SK-N-SH (cell line): Measurements from ENCODE around the gene KIF18A. TPM values are rescaled to one million over a fixed set of nuclear protein-coding genes. Genes with fewer than 3 reads are reported as not detected.
A peak's percentile ranks its signal among the peaks of the same experiment; 100 is the strongest.

Experiments
- CTCF ChIA-PET: fragments of 300-600, 350-600 bp; formaldehyde crosslinking; extraction: SDS; loops from one replicate; lab custom pipeline; 2021; lab: Yijun Ruan, JAX
- POLR2A ChIA-PET: fragments of 350-600 bp; sonication (Branson Sonifier 250); formaldehyde crosslinking; extraction: SDS; loops from one replicate; lab custom pipeline; 2020; ENCODE audit warnings: antibody characterized with exemption, inconsistent platforms; lab: Yijun Ruan, JAX
- DNase-seq: peaks from one replicate; pipeline ENCODE4 v3.0.0; 2012
- H2AFZ ChIP-seq: fragments of 200-600 bp; sonication (generic); 2 replicates; pipeline ENCODE4 v1.8.1; 2016; ENCODE audit warnings: antibody characterized with exemption, mild to moderate bottlenecking, low read depth
- H3F3A ChIP-seq: fragments of 200-600 bp; sonication (generic); replicated peaks from 2 replicates; pipeline ENCODE3; 2016; ENCODE audit warnings: antibody characterized with exemption, mild to moderate bottlenecking; ENCODE audit not compliant: insufficient read depth
- H3K27ac ChIP-seq, 2 experiments: fragments of 200-500 bp in 1 of 2; fragments of 200-600 bp in 1 of 2; sonication (Bioruptor generic) in 1 of 2; sonication (generic), shearing (Covaris generic) in 1 of 2; 2 replicates each; pipeline versions ENCODE4 v1.5.1 to v1.6.1; 2014 to 2016; ENCODE audit warnings: low read depth in 2 of 2, inconsistent platforms in 1 of 2, low read length in 1 of 2, mild to moderate bottlenecking in 1 of 2, mixed read lengths in 1 of 2
- H3K27me3 ChIP-seq: fragments of 200-600 bp; sonication (generic), shearing (Covaris generic); 2 replicates; pipeline ENCODE4 v1.6.1; 2016; ENCODE audit warnings: mixed run types; ENCODE audit not compliant: insufficient read depth
- H3K36me3 ChIP-seq, 2 experiments: fragments of 200-500 bp in 1 of 2; fragments of 200-600 bp in 1 of 2; sonication (Bioruptor generic) in 1 of 2; sonication (generic) in 1 of 2; replicated peaks in 1 of 2; 2 replicates each; pipeline versions ENCODE3 to v1.5.1; 2014 to 2016; ENCODE audit warnings: low read length in 1 of 2, mild to moderate bottlenecking in 1 of 2; ENCODE audit not compliant: insufficient read depth in 2 of 2, control insufficient read depth in 1 of 2
- H3K4me1 ChIP-seq, 2 experiments: fragments of 200-500 bp in 1 of 2; fragments of 200-600 bp in 1 of 2; sonication (Bioruptor generic) in 1 of 2; sonication (generic), shearing (Covaris generic) in 1 of 2; 2 replicates each; pipeline versions ENCODE4 v1.5.1 to v1.6.1; 2014 to 2016; ENCODE audit warnings: low read depth in 1 of 2, low read length in 1 of 2, mixed run types in 1 of 2; ENCODE audit not compliant: insufficient read depth in 2 of 2, control insufficient read depth in 1 of 2
- H3K4me2 ChIP-seq: fragments of 200-600 bp; sonication (generic), shearing (Covaris generic); 2 replicates; pipeline ENCODE4 v1.6.1; 2017; ENCODE audit warnings: mixed run types
- H3K4me3 ChIP-seq, 2 experiments: fragments of 200-500 bp in 1 of 2; fragments of 200-600 bp in 1 of 2; sonication (Bioruptor generic) in 1 of 2; sonication (generic), shearing (Covaris generic) in 1 of 2; 2 replicates each; pipeline versions ENCODE4 v1.5.1 to v1.8.1; 2014 to 2016; ENCODE audit warnings: low read depth in 2 of 2, inconsistent platforms in 1 of 2, low read length in 1 of 2, mild to moderate bottlenecking in 1 of 2, mixed read lengths in 1 of 2, moderate library complexity in 1 of 2
- H3K79me2 ChIP-seq: fragments of 200-600 bp; sonication (generic); 2 replicates; pipeline ENCODE4 v1.8.1; 2017; ENCODE audit warnings: mild to moderate bottlenecking; ENCODE audit not compliant: insufficient read depth
- H3K9ac ChIP-seq: fragments of 200-600 bp; sonication (generic); 2 replicates; pipeline ENCODE4 v1.6.1; 2017; ENCODE audit warnings: mixed run types
- H3K9me2 ChIP-seq: fragments of 200-600 bp; sonication (generic); 2 replicates; pipeline ENCODE4 v1.6.1; 2017; ENCODE audit warnings: mixed run types
- H3K9me3 ChIP-seq: fragments of 200-600 bp; sonication (generic); 2 replicates; pipeline ENCODE4 v1.6.1; 2017; ENCODE audit warnings: mixed run types, mild to moderate bottlenecking, moderate library complexity
- H4K20me1 ChIP-seq: fragments of 200-600 bp; sonication (generic); 2 replicates; pipeline ENCODE4 v1.6.1; 2017; ENCODE audit warnings: mild to moderate bottlenecking, mixed run types; ENCODE audit not compliant: insufficient read depth
- EP300 ChIP-seq, 2 experiments: IDR thresholded peaks; 2 replicates each; pipeline versions ENCODE4 v1.4.0 to v1.6.1; 2012; ENCODE audit warnings: borderline replicate concordance in 1 of 2, low read depth in 1 of 2, low read length in 1 of 2
- EZH2phosphoT487 ChIP-seq: fragments of 200-600 bp; sonication (generic); IDR thresholded peaks from 2 replicates; pipeline ENCODE4 v1.6.1; 2017; ENCODE audit warnings: low read depth, mixed run types, mild to moderate bottlenecking, antibody characterized with exemption, moderate library complexity, borderline replicate concordance
- FOSL2 ChIP-seq: IDR thresholded peaks from 2 replicates; pipeline ENCODE4 v1.4.0; 2012; ENCODE audit warnings: low read depth, mild to moderate bottlenecking, moderate library complexity, borderline replicate concordance
- FOXJ3 ChIP-seq: sonication (generic); formaldehyde crosslinking; IDR thresholded peaks from 2 replicates; pipeline ENCODE4 v1.5.1; 2020; ENCODE audit warnings: mild to moderate bottlenecking, missing genetic modification reagents
- FOXM1 ChIP-seq: IDR thresholded peaks from 2 replicates; pipeline ENCODE4 v1.4.0; 2012; ENCODE audit warnings: low read depth, mild to moderate bottlenecking
- IRF3 ChIP-seq: fragments of 150-350 bp; IDR thresholded peaks from 2 replicates; pipeline ENCODE4 v1.6.1; 2016; ENCODE audit warnings: mild to moderate bottlenecking, low read depth, low read length
- JUND ChIP-seq: IDR thresholded peaks from 2 replicates; pipeline ENCODE4 v1.4.0; 2012
- MEF2A ChIP-seq: IDR thresholded peaks from 2 replicates; pipeline ENCODE4 v1.4.0; 2012; ENCODE audit warnings: low read depth, borderline replicate concordance
- MXI1 ChIP-seq: IDR thresholded peaks from 2 replicates; pipeline ENCODE4 v1.6.1; 2012; ENCODE audit warnings: mild to moderate bottlenecking, low read depth, low read length, improper control_type of control experiment
- NRF1 ChIP-seq: IDR thresholded peaks from 2 replicates; pipeline ENCODE4 v1.6.1; 2012; ENCODE audit warnings: low read depth, mild to moderate bottlenecking, low read length
- PBX3 ChIP-seq: IDR thresholded peaks from 2 replicates; pipeline ENCODE4; 2012
- POLR2AphosphoS5 ChIP-seq: IDR thresholded peaks from 2 replicates; pipeline ENCODE4 v1.6.1; 2012; ENCODE audit warnings: low read depth, low read length
- REST ChIP-seq: IDR thresholded peaks from 2 replicates; pipeline ENCODE4 v1.6.1; 2012; ENCODE audit warnings: mild to moderate bottlenecking, low read depth, low read length, moderate library complexity
- RFX5 ChIP-seq: IDR thresholded peaks from 2 replicates; pipeline ENCODE4 v1.6.1; 2012; ENCODE audit warnings: mild to moderate bottlenecking, improper control_type of control experiment, low read length
- TCF12 ChIP-seq: IDR thresholded peaks from 2 replicates; pipeline ENCODE4 v1.4.0; 2012
- TEAD4 ChIP-seq: IDR thresholded peaks from 2 replicates; pipeline ENCODE4 v1.4.0; 2012; ENCODE audit warnings: mild to moderate bottlenecking, borderline replicate concordance; ENCODE audit not compliant: insufficient read depth
- YY1 ChIP-seq: IDR thresholded peaks from 2 replicates; pipeline ENCODE4 v1.4.0; 2012; ENCODE audit warnings: low read depth, mild to moderate bottlenecking
- ZBTB33 ChIP-seq: IDR thresholded peaks from 2 replicates; pipeline ENCODE4 v1.4.0; 2012; ENCODE audit warnings: low read depth, borderline replicate concordance
- WGBS: methylation state at CpG from one replicate; pipeline ENCODE4 v1.1.6; 2017; ENCODE audit warnings: low lambda C conversion rate; 5-methylcytosine and 5-hydroxymethylcytosine counted together
- polyA plus RNA-seq, 3 experiments: library from polyadenylated mRNA; depleted of rRNA; stranded (reverse); fragments of >200 nt; gene quantifications; 2 replicates each; pipeline ENCODE4 v1.2.3, GENCODE V29; 2012

Gene KIF18A
- polyA plus RNA-seq, 1 of the 3 experiments (the other 2 are of a cell fraction): 3.8 TPM

GRCh38 chr11:28054821-28055220 lies 53.1 kb downstream of the KIF18A start:
- H3K4me1 ChIP-seq: peaks cover 0 to 6% of the 10 kb centered on the region in 2 experiments; a peak in 2 of 4 replicates
- H4K20me1 ChIP-seq: no peaks in the 10 kb centered on the region
- CTCF ChIA-PET: no interaction called here
- no peak for DNase-seq
- H3K9me2 ChIP-seq: no peaks in the 10 kb centered on the region
- no peaks in the 10 kb centered on the region for H3K9me3 ChIP-seq
- H3K27me3 ChIP-seq: no peaks in the 10 kb centered on the region
- no peak overlapping the region for H3K27ac ChIP-seq
- H3K4me2 ChIP-seq: no peak overlapping the region
- peaks cover under 1 to 40% of the 10 kb centered on the region in 2 experiments for H3K36me3 ChIP-seq
- H2AFZ ChIP-seq: no peak overlapping the region
- H3K4me3 ChIP-seq: no peak overlapping the region
- peak; percentile 49 for TF ChIP-seq TCF12
- TF ChIP-seq EP300 (IDR thresholded peaks at IDR 0.05; ENCODE audit: borderline replicate concordance in 1 of 2, low read depth in 1 of 2, low read length in 1 of 2): no peak
- 93% methylated on average over 2 of the region's 2 CpGs for WGBS
- peaks cover 13% of the 10 kb centered on the region for H3F3A ChIP-seq
- POLR2A ChIA-PET: no interaction called here
- H3K79me2 ChIP-seq: no peaks in the 10 kb centered on the region; the same call in 1 of the 2 replicates
- no peak overlapping the region for H3K9ac ChIP-seq

- ChIA-PET POLR2A (no interaction called here), CTCF (no interaction called here)
- no peak for DNase-seq
- Histone ChIP-seq H3F3A (peaks cover 21% of the 10 kb centered on the region), H3K9ac (no peak overlapping the region), H3K79me2 (no peaks in the 10 kb centered on the region), H4K20me1 (no peaks in the 10 kb centered on the region), H3K27ac (peak overlapping the region; percentile 43 to 56; a peak in 3 of 4 replicates), H3K9me3 (no peaks in the 10 kb centered on the region), H3K27me3 (no peaks in the 10 kb centered on the region), H3K4me1 (peaks cover 0 to 14% of the 10 kb centered on the region in 2 experiments; a peak in 2 of 4 replicates), H3K4me2 (peak overlapping the region; percentile 8; the same call in 1 of the 2 replicates), H2AFZ (peak overlapping the region; percentile 53), H3K9me2 (no peaks in the 10 kb centered on the region), H3K36me3 (peaks cover 4 to 23% of the 10 kb centered on the region in 2 experiments), H3K4me3 (no peak overlapping the region)
- 18% methylated on average over 5 of the region's 5 CpGs for WGBS
- TF ChIP-seq RFX5: no peak
- TF ChIP-seq TEAD4: peak; percentile 75
- no peak for TF ChIP-seq MXI1
- peak; percentile 98 for TF ChIP-seq PBX3
- TF ChIP-seq YY1: no peak
- no peak for TF ChIP-seq FOXJ3
- TF ChIP-seq MEF2A: no peak
- peak; percentile 76 for TF ChIP-seq FOSL2
- TF ChIP-seq POLR2AphosphoS5: peak; percentile 53; the same call in 1 of the 2 replicates
- peak; percentile 45; the same call in 1 of the 2 replicates for TF ChIP-seq ZBTB33
- TF ChIP-seq NRF1: no peak
- no peak for TF ChIP-seq IRF3
- no peak for TF ChIP-seq REST
- TF ChIP-seq FOXM1: peak; percentile 39; the same call in 1 of the 2 replicates
- TF ChIP-seq EZH2phosphoT487: no peak
- TF ChIP-seq JUND: peak; percentile 85
- peak; percentile 46 to 84; a peak in 3 of 4 replicates for TF ChIP-seq EP300 (IDR thresholded peaks at IDR 0.05; ENCODE audit: borderline replicate concordance in 1 of 2, low read depth in 1 of 2, low read length in 1 of 2)
- peak; percentile 83 for TF ChIP-seq TCF12
These were observed 58.4 kb downstream of the KIF18A start for GRCh38 chr11:28049338-28050216.
